NCI-H524 treated with DMSO at 0.1 percent for 48 hours (cell line): Measurements from ENCODE around the gene IZUMO1.
"Not testable (repeated sequence)": the region's sequence is repeated elsewhere in the genome, so short reads cannot be mapped to it uniquely, and the experiment has no call there.

ENCODE experiments used
- DNase-seq: peaks from one replicate; lab custom pipeline; 2025; lab: John Stamatoyannopoulos, UW

Gene IZUMO1

DNA sequence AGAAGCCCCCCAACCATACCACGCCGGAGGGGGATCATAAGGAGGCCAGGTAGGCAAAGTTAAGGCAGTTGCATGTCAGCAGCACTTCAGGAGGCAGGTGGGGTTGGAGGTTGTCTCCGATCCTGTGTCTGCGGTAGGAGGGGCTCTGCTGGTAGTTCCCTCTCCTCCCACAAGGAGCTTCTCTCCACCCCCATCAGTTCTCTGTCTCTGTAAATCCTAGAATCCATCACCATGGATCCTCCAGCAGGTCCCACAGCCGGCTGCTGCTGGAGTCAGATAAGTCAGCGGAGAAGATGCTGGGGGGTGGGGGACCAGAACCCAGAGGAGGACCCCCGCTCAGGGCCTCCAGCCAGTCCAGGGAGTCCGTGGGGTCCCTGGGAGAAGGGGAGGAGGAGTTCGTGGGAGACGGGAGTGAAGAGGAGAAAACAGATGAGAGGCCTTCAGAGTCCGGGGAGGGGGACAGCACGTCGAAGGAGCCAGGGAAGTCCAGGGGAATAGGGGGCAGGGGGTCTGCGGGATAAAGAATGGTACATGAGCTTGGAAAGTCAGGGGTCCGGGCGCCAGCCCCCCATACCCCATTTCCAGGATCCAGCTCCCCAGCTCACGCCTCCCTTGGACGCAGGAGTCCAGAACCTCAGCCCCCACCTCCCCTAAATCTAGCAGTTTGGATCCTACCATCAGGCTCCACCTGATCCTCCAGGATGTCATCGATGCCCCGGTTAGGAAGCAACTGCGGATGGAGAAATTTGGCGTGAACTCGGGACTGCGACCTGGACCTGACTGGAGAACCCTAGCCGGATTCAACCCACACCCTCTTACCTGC lies 33.5 kb downstream of the IZUMO1 start:
- no peak for DNase-seq

- no peak for DNase-seq
These were observed 35.5 kb downstream of the IZUMO1 start for GRCh38 chr19:48711106-48711662.

GRCh38 chr19:48708471-48708870 lies 38.2 kb downstream of the IZUMO1 start:
- no peak for DNase-seq

GRCh38 chr19:48705431-48705830 lies 41.3 kb downstream of the IZUMO1 start:
- DNase-seq: no peak

DNA sequence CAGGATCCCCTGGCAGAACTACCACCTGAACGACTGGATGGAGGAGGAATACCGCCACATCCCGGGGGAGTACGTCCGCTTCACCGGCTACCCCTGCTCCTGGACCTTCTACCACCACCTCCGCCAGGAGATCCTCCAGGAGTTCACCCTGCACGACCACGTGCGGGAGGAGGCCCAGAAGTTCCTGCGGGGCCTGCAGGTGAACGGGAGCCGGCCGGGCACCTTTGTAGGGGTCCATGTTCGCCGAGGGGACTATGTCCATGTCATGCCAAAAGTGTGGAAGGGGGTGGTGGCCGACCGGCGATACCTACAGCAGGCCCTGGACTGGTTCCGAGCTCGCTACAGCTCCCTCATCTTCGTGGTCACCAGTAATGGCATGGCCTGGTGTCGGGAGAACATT lies 43.4 kb downstream of the IZUMO1 start:
- DNase-seq: no peak

- DNase-seq: no peak
These were observed 44.0 kb downstream of the IZUMO1 start for GRCh38 chr19:48702701-48703100.

GRCh38 chr19:48698046-48698445 lies 48.7 kb downstream of the IZUMO1 start:
- DNase-seq: no peak

- DNase-seq: no peak
These were observed 50.2 kb downstream of the IZUMO1 start for GRCh38 chr19:48696353-48697010.

DNA sequence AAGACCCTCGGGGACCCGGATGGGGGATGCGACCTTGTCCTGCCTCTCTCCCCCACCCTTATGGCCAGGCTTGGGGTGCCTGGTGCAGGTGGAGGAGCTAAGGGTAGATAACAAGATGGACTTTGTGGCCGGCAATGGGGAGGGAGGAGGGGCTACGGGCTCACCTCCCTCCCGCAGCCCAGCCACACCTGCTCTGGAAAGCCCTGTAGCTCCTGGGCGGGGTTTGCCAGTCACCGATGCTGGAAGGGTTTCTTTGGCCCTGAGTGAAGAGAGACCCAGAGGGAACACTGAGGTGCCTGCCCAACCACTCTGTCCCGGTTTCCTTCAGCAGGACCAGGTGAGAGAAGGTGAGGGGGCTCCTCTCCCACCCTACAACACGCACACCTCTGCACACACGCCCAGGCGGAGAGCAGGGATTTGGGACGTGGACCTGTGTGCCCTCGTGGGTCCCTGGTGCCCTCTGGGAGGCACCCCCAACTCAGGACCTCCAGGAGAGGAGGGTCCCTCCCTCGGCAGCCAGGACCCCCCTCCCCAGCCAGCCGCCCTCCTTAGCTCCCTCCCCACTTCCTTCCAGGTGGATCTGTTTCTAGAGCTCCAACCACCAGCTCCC lies 50.9 kb downstream of the IZUMO1 start, which contains the start of gene FUT2:
TSS of gene FUT2 (plus strand) at position 229 of the 610 bp plus-strand sequence. CDS start 6,986 bp downstream, outside the sequence.
- no peak for DNase-seq

- DNase-seq: not testable (repeated sequence)
These were observed 53.1 kb downstream of the IZUMO1 start for GRCh38 chr19:48693629-48694028.
